ENCODE results near the gene EIF4A2. TPM values are rescaled to one million over a fixed set of nuclear protein-coding genes. Genes with fewer than 3 reads are reported as not detected.
A peak's percentile ranks its signal among the peaks of the same experiment; 100 is the strongest.

EIF4A2 gene
- total and polyA plus RNA-seq, 3 experiments from 2014 or later: 211 to 564 (median 563) TPM

DNA sequence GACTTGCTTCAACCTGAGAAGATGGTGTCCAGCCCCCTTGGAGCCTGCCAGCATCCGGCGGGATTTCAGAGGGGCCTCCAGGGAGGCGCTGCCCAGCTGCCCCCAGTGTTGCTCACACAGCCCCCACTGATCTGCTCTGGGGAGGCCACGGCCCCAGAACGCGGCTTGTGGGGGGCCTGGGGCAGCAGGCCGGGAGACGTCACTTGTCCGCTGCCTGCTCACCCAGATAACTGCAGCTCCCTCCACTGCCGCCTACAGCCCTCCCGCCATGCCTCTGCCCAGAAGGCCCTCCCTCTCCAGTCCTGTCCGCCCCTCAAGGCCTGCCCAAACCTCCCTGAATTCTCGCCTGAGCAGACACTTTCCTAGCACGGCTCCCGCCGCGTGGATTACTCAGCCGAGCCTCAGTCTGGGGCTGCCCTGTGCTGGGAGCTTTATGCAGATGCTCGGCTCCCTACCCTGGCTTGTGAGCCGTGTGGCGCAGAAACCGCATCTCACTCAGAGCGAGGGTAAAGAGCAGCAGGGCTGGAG, 42.0 kb downstream of the EIF4A2 start:
- Mint-ChIP-seq H3K9me3 (no peaks in the 10 kb centered on the region), H3K27me3 (peaks cover 22 to 31% of the 10 kb centered on the region in 2 donors), H3K4me3 (peak overlapping the region in 6 of 7 donors; percentile 56 to 77 (median 70)), H3K36me3 (no peaks in the 10 kb centered on the region), H3K27ac (peak overlapping the region in 1 of 8 donors; percentile 21), H3K4me1 (peaks cover 8 to 25% (median 11%) of the 10 kb centered on the region in 3 donors)
- ChIA-PET POLR2A (interaction anchor here (1.1 kb wide), 1 partner anchor 106 kb away, joined by 4 read pairs; no protein-coding TSS in a partner anchor), CTCF (interaction anchor here (1.2 to 13.3 kb wide), 3 partner anchors 106 to 285 kb away, joined by 3 to 217 read pairs (median 6); partner anchors contain the start of gene AHSG)
- Histone ChIP-seq H3K4me1 (ENCODE audit: insufficient read depth, low read length) (peaks cover 23% of the 10 kb centered on the region), H3K9me3 (ENCODE audit: low read length) (no peaks in the 10 kb centered on the region), H3K27me3 (ENCODE audit: insufficient read depth, low read length, poor library complexity, severe bottlenecking) (peaks cover 27% of the 10 kb centered on the region), H3K36me3 (ENCODE audit: insufficient read depth, low read length) (no peaks in the 10 kb centered on the region), H3K4me3 (ENCODE audit: low read length) (no peak overlapping the region), H3K27ac (ENCODE audit: low read depth, low read length) (no peak overlapping the region)
- no peak for DNase-seq

GRCh38 chr3:186825872-186826409, 42.6 kb downstream of the EIF4A2 start:
- DNase-seq: no peak
- no peaks in the 10 kb centered on the region for H3K36me3 Mint-ChIP-seq
- H3K27ac ChIP-seq (ENCODE audit: low read depth, low read length): no peak overlapping the region
- H3K27me3 Mint-ChIP-seq: peaks cover 27 to 37% of the 10 kb centered on the region in 2 donors
- H3K9me3 Mint-ChIP-seq: no peaks in the 10 kb centered on the region
- peaks cover 8 to 25% (median 11%) of the 10 kb centered on the region in 3 donors for H3K4me1 Mint-ChIP-seq
- H3K4me1 ChIP-seq (ENCODE audit: insufficient read depth, low read length): peaks cover 23% of the 10 kb centered on the region
- peak overlapping the region; percentile 56 to 89 (median 71) for H3K4me3 Mint-ChIP-seq
- ChIA-PET CTCF (interaction anchor here (0.8 to 13.3 kb wide), 2 partner anchors 20 to 211 kb away, joined by 3 to 217 read pairs; partner anchors contain the start of genes AHSG and RFC4), POLR2A (no interaction called here)
- peaks cover 28% of the 10 kb centered on the region for H3K27me3 ChIP-seq (ENCODE audit: insufficient read depth, low read length, poor library complexity, severe bottlenecking)
- no peak overlapping the region for H3K4me3 ChIP-seq (ENCODE audit: low read length)
- no peaks in the 10 kb centered on the region for H3K9me3 ChIP-seq (ENCODE audit: low read length)
- peak overlapping the region in 2 of 8 donors; percentile 21 to 91 for H3K27ac Mint-ChIP-seq
- H3K36me3 ChIP-seq (ENCODE audit: insufficient read depth, low read length): no peaks in the 10 kb centered on the region

- POLR2A ChIA-PET: interaction anchor here (1.1 to 1.9 kb wide), 3 partner anchors 43 to 313 kb away, joined by 4 to 13 read pairs (median 13); partner anchors contain the start of genes EIF4A2, RPL39L and ST6GAL1
- H3K4me1 Mint-ChIP-seq: peaks cover 8 to 25% (median 11%) of the 10 kb centered on the region in 3 donors
- Histone ChIP-seq H3K36me3 (ENCODE audit: insufficient read depth, low read length) (no peaks in the 10 kb centered on the region), H3K9me3 (ENCODE audit: low read length) (no peaks in the 10 kb centered on the region), H3K27me3 (ENCODE audit: insufficient read depth, low read length, poor library complexity, severe bottlenecking) (peaks cover 28% of the 10 kb centered on the region), H3K27ac (ENCODE audit: low read depth, low read length) (no peak overlapping the region), H3K4me1 (ENCODE audit: insufficient read depth, low read length) (peaks cover 23% of the 10 kb centered on the region), H3K4me3 (ENCODE audit: low read length) (peak overlapping the region; percentile 68)
- peak in 1 of 5 donors; percentile 11 for DNase-seq
- H3K9me3 Mint-ChIP-seq: no peaks in the 10 kb centered on the region
- H3K36me3 Mint-ChIP-seq: no peaks in the 10 kb centered on the region
- H3K4me3 Mint-ChIP-seq: peak overlapping the region; percentile 62 to 89 (median 71)
- H3K27ac Mint-ChIP-seq: peak overlapping the region in 2 of 8 donors; percentile 10 to 91
- peaks cover 28 to 43% of the 10 kb centered on the region in 2 donors for H3K27me3 Mint-ChIP-seq
- CTCF ChIA-PET: interaction anchor here (0.8 to 13.3 kb wide), 5 partner anchors 20 to 338 kb away, joined by 3 to 217 read pairs (median 6); partner anchors contain the start of genes AHSG and RFC4
These were observed 43.1 kb downstream of the EIF4A2 start for GRCh38 chr3:186826410-186826975.

DNA sequence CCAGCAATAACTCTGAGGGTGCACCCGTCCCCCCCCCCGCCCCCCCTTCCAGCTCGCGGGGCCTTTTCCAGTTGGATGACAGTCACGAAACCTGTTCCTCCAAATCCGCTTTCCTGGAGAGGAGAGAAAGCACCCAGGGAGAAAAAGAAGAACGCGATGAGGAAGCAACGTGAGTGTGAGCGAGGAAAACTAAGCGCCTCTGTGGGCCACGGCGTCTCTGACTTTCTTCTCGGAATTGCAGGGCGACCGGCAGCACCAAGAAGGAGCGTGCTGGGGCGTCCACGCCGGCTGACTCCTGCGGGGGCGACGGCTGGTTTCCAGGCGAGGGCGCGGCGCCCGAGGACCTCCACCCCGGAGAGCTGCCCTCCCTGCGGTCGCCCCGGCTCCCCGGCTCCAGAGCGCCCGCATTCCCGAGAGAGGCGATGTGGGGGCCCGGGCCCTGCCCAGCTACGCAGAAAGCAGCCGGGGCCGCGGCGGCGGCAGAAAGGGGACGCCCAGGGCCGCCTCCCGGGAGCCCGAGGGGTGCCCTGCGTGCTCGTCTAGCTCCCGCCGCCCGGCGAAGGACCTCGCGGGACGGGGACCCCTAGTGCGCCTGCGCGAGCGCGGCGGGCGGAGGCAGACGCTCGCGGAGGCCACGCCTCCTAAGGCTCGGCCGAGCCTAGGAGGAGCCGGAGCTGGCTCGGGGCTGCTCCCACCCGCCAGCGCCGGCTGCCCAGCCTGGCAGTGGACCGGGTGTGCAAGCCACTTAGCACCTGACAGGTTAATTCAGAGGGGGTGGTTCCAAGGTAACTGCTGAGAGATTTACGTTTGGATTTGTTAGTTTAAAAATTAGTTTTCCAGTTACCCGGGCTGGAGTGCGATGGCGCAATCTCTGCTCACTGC, 43.8 kb downstream of the EIF4A2 start:
- H3K27ac Mint-ChIP-seq: peak overlapping the region in 1 of 8 donors; percentile 73
- H3K4me1 ChIP-seq (ENCODE audit: insufficient read depth, low read length): peaks cover 23% of the 10 kb centered on the region
- no peaks in the 10 kb centered on the region for H3K36me3 Mint-ChIP-seq
- DNase-seq: peak; percentile 82 to 92 (median 85)
- H3K4me3 ChIP-seq (ENCODE audit: low read length): peak overlapping the region; percentile 68
- H3K9me3 Mint-ChIP-seq: no peaks in the 10 kb centered on the region
- H3K36me3 ChIP-seq (ENCODE audit: insufficient read depth, low read length): no peaks in the 10 kb centered on the region
- H3K4me1 Mint-ChIP-seq: peaks cover 8 to 25% (median 11%) of the 10 kb centered on the region in 3 donors
- peak overlapping the region; percentile 62 to 89 (median 71) for H3K4me3 Mint-ChIP-seq
- ChIA-PET CTCF (interaction anchor here (0.7 to 13.3 kb wide), 7 partner anchors 22 to 338 kb away, joined by 3 to 217 read pairs (median 5); partner anchors contain the start of genes AHSG and RPL39L), POLR2A (interaction anchor here (1.0 to 1.9 kb wide), 6 partner anchors 21 to 312 kb away, joined by 3 to 13 read pairs (median 4); partner anchors contain the start of genes EIF4A2, RFC4, RPL39L and ST6GAL1)
- H3K27me3 Mint-ChIP-seq: peaks cover 28 to 50% of the 10 kb centered on the region in 2 donors
- peaks cover 28% of the 10 kb centered on the region for H3K27me3 ChIP-seq (ENCODE audit: insufficient read depth, low read length, poor library complexity, severe bottlenecking)
- H3K27ac ChIP-seq (ENCODE audit: low read depth, low read length): no peak overlapping the region
- no peaks in the 10 kb centered on the region for H3K9me3 ChIP-seq (ENCODE audit: low read length)

DNA sequence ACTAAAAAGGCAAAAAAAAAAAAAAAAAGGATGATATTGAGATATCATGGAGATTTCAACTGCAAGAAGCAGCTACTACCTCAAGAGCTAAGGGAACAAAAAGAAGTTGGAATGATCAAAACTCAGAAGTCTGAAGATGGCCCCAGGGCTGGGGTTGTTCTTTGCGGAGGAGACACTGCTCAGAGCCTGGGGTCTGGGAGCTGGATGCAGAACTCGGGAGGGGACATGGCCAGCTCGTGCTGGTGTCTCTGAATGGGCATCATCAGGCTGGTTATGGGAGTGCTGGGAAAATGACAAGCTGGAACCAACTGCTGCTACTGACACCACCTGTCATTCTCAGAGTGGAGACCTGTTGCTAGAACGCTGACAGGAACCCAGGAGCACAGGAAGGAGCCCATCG, 45.0 kb downstream of the EIF4A2 start:
- peaks cover 32% of the 10 kb centered on the region for H3K27me3 ChIP-seq (ENCODE audit: insufficient read depth, low read length, poor library complexity, severe bottlenecking)

DNA sequence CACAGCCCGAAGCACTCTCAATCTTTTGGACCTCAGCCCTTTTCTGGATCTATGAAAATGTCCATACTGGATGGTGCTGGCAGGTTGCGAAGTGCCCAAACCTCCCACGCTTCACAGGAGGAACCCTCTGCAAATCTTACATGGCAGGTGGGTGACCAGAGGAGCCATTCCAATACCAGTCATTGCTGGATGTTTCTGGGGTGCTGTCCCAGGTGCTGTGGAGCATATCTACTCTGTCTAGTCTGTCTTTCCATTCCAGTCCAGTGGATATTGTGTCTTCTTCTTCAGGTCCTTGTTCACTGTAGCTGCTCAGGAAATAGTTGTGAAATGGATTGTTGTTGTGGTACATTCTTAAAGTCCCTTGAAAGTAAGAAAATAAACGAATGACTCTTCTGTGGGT, 48.4 kb downstream of the EIF4A2 start:
- no peak overlapping the region for H3K27ac ChIP-seq (ENCODE audit: low read depth, low read length)
- Mint-ChIP-seq H3K27ac (peak overlapping the region in 1 of 8 donors; percentile 11), H3K4me3 (no peak overlapping the region)

More for the DNA sequence above, 45.0 kb downstream of the EIF4A2 start:
- POLR2A ChIA-PET: interaction anchor here (0.6 to 1.9 kb wide), 2 partner anchors 45 to 253 kb away, joined by 4 to 13 read pairs; partner anchors contain the start of gene EIF4A2
- Mint-ChIP-seq H3K27me3 (peaks cover 28 to 57% of the 10 kb centered on the region in 2 donors), H3K27ac (no peak overlapping the region), H3K4me3 (peak overlapping the region in 4 of 7 donors; percentile 12 to 89 (median 52)), H3K4me1 (peaks cover 8 to 25% (median 11%) of the 10 kb centered on the region in 3 donors), H3K9me3 (no peaks in the 10 kb centered on the region), H3K36me3 (no peaks in the 10 kb centered on the region)
- H3K4me1 ChIP-seq (ENCODE audit: insufficient read depth, low read length): peaks cover 23% of the 10 kb centered on the region
- no peaks in the 10 kb centered on the region for H3K36me3 ChIP-seq (ENCODE audit: insufficient read depth, low read length)
- no peaks in the 10 kb centered on the region for H3K9me3 ChIP-seq (ENCODE audit: low read length)
- DNase-seq: no peak
- CTCF ChIA-PET: interaction anchor here (1.9 to 13.3 kb wide), 3 partner anchors 21 to 337 kb away, joined by 6 to 217 read pairs (median 9); partner anchors contain the start of gene AHSG
- no peak overlapping the region for H3K4me3 ChIP-seq (ENCODE audit: low read length)
- H3K27ac ChIP-seq (ENCODE audit: low read depth, low read length): no peak overlapping the region

GRCh38 chr3:186832276-186832675, 48.9 kb downstream of the EIF4A2 start:
- Histone ChIP-seq H3K4me3 (ENCODE audit: low read length) (no peak overlapping the region), H3K27me3 (ENCODE audit: insufficient read depth, low read length, poor library complexity, severe bottlenecking) (peaks cover 24% of the 10 kb centered on the region), H3K4me1 (ENCODE audit: insufficient read depth, low read length) (peaks cover 10% of the 10 kb centered on the region), H3K36me3 (ENCODE audit: insufficient read depth, low read length) (no peaks in the 10 kb centered on the region), H3K27ac (ENCODE audit: low read depth, low read length) (no peak overlapping the region), H3K9me3 (ENCODE audit: low read length) (no peaks in the 10 kb centered on the region)
- peaks cover 0 to 8% (median 4%) of the 10 kb centered on the region in 3 donors for H3K4me1 Mint-ChIP-seq
- no peak for DNase-seq
- no peak overlapping the region for H3K27ac Mint-ChIP-seq
- H3K4me3 Mint-ChIP-seq: no peak overlapping the region
- no peaks in the 10 kb centered on the region for H3K36me3 Mint-ChIP-seq
- ChIA-PET CTCF (interaction anchor here (2.0 kb wide), 1 partner anchor 217 kb away, joined by 4 read pairs; no protein-coding TSS in a partner anchor), POLR2A (no interaction called here)
- peaks cover 26 to 51% of the 10 kb centered on the region in 2 donors for H3K27me3 Mint-ChIP-seq
- H3K9me3 Mint-ChIP-seq: no peaks in the 10 kb centered on the region

More for the DNA sequence above, 48.4 kb downstream of the EIF4A2 start:
- ChIA-PET POLR2A (no interaction called here), CTCF (interaction anchor here (2.0 kb wide), 1 partner anchor 217 kb away, joined by 4 read pairs; no protein-coding TSS in a partner anchor)
- Histone ChIP-seq H3K9me3 (ENCODE audit: low read length) (no peaks in the 10 kb centered on the region), H3K36me3 (ENCODE audit: insufficient read depth, low read length) (no peaks in the 10 kb centered on the region), H3K27me3 (ENCODE audit: insufficient read depth, low read length, poor library complexity, severe bottlenecking) (peaks cover 24% of the 10 kb centered on the region), H3K4me1 (ENCODE audit: insufficient read depth, low read length) (peaks cover 10% of the 10 kb centered on the region), H3K4me3 (ENCODE audit: low read length) (no peak overlapping the region)
- Mint-ChIP-seq H3K27me3 (peaks cover 26 to 51% of the 10 kb centered on the region in 2 donors), H3K4me1 (peaks cover 0 to 10% (median 4%) of the 10 kb centered on the region in 3 donors), H3K36me3 (no peaks in the 10 kb centered on the region), H3K9me3 (no peaks in the 10 kb centered on the region)
- DNase-seq: no peak

Measured in CD8-positive, alpha-beta memory T cell (primary cell).